Measurements from ENCODE around the gene EVI5.

DNA sequence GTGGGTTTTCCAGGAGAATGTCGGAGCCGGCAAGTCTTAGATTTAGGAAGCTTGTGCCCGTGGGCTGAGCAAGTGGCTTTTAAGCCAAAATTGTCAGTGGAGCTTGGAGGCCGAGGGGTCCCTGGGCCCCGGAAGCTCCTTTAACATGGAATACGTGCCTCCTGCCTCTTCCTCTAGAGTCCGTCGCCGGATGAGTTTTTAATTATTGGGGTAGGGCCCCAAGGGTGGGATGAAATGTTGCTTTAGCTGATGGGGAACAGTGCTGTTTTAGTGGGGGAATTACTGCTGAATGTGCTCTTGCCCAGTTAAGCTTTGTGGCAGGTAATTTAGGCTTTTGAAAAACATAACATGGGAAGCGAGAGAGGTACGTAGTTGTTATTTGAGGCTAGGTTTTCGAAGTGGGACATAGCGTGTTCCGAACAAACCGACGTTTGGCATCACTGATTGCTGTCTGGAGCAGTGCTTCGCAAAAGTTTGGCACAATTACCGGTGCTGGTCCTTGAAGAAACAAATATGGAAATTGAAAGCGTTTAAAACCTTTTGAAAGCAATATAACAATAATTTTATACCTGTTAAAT, 47.7 kb upstream of the EVI5 start:
- TF ChIP-seq, protein P1, sequence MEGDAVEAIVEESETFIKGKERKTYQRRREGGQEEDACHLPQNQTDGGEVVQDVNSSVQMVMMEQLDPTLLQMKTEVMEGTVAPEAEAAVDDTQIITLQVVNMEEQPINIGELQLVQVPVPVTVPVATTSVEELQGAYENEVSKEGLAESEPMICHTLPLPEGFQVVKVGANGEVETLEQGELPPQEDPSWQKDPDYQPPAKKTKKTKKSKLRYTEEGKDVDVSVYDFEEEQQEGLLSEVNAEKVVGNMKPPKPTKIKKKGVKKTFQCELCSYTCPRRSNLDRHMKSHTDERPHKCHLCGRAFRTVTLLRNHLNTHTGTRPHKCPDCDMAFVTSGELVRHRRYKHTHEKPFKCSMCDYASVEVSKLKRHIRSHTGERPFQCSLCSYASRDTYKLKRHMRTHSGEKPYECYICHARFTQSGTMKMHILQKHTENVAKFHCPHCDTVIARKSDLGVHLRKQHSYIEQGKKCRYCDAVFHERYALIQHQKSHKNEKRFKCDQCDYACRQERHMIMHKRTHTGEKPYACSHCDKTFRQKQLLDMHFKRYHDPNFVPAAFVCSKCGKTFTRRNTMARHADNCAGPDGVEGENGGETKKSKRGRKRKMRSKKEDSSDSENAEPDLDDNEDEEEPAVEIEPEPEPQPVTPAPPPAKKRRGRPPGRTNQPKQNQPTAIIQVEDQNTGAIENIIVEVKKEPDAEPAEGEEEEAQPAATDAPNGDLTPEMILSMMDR (IDR thresholded peaks at IDR 0.05), result no peak
- no peak for TF ChIP-seq POLR2A (IDR thresholded peaks at IDR 0.05)
